Glomerular visceral epithelial cell (primary cell): ENCODE data around the gene IFIT1.

Experiments
- DNase-seq: peaks from one replicate; pipeline ENCODE4 v3.0.0-alpha.2; 2016; ENCODE audit errors: extremely low spot score

The IFIT1 gene

GRCh38 chr10:89391907-89392756, at the start of gene IFIT1:
Gene IFIT1 (plus strand): TSS chr10:89392623. CDS start chr10:89392713, 90 bp downstream.
- DNase-seq, result peak; percentile 87

- DNase-seq, result no peak
Observed at GRCh38 chr10:89343089-89343767, 49.2 kb upstream of the IFIT1 start.

DNA sequence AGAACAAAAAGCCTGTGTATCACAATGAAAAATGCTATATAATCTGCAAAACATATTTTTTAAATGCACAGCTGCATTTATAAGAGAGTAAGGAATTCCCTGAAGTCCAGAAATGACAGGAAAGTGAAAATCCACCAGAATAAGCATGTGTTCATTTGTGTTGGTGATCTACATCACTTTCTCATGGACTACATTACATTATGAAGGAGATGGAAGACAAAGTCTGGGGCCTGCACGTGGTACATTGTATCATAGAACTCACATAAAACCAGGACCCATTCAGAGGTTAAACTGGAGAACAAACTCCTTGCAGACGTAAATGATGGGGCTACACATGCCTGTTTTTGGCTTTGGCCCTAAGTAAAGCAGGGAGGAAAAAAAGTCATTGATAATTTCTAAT, 48.3 kb upstream of the IFIT1 start:
- DNase-seq, result no peak

- no peak for DNase-seq
Observed at GRCh38 chr10:89345367-89346000, 46.9 kb upstream of the IFIT1 start.

GRCh38 chr10:89346405-89347254, 45.8 kb upstream of the IFIT1 start:
- no peak for DNase-seq

GRCh38 chr10:89347701-89348457, 44.5 kb upstream of the IFIT1 start:
- DNase-seq, result no peak

DNA sequence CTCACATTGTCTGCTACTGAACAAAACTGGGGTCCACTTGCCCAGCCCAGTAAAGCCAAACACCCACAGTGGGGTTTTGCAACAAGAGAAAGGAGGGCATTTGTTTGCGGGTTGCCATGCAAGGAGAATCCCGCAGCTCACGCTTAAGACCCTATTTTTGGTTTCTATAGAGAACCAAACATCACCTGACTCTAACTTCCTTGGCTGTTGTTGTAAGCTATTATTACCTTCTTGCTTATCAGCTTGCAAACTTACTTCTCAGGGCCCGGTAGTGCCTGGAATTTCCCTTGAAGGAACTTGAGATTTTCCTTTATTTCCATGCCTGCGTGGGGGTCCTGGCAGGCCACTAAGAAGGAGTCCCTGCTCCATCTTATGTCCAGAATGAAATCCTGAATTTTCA, 43.9 kb upstream of the IFIT1 start:
- DNase-seq, result no peak

- DNase-seq, result no peak
Observed at GRCh38 chr10:89348975-89349374, 43.4 kb upstream of the IFIT1 start.

DNA sequence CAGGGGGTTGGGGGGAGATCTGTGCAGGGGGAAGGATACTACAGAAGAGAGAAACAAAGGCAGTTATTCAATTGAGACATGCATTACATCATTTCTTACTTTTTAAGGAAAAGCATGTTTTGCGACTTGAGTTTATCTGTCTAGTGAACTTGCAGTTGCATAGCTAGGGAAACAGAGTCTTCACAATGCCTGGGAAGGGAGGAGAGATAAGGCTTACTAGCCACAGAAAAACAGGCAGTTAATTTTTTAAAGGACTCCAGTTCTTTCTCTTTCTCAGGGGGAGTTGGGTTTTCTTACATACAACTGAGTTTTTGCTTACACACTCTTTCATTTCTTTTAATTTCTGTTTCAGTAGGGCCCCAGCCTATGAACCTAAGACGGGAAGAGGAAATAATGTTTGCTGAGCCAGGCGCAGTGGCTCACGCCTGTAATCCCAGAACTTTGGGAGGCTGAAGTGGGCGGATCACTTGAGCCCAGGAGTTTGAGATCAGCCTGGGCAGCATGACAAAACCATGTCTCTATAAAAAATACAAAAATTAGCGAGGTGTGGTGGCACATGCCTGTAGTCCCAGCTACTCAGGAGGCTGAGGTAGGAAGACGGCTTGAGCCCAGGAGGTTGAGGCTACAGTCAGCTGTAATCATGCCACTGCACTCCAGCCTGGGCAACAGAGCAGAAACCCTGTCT, 41.6 kb upstream of the IFIT1 start:
- DNase-seq, result peak; percentile 68

GRCh38 chr10:89351412-89351779, 41.0 kb upstream of the IFIT1 start:
- DNase-seq, result peak; percentile 49

DNA sequence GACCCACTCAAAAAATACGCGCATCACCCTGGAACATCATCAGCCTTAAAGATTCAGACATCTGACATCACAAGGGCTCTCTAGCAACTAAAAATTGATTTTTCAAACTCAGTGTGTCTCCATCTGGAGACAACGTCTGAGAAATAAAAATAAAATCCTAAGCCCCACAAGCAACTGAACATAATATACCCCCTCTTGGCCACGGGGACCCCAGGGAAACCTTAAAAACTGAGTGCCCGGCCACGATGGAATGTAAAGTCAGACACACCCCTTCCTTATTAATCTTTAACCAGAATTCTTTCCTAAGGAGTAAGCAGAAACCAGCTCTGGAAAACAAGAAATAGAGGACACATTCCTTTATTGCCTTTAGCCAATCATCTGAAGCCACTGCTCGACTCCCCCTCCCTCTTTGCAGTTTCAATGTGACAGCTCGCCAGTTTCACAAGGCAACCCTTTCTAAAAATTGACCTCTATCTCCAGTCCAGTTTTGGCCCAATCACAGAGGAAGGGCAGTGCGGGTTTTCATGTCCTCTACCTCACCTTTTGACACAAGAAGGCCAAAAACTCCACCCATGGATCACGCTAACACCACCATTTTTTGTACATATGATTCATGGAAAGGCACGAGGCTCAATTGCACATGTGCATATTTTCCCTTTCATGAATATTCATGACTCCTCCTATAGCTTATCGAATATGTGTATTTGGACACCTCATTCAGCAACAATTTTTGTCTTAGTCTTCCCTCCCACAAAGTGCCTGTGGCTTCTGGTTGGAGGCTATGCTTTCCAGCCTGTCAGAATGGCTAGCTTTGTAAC, 40.4 kb upstream of the IFIT1 start:
- DNase-seq, result peak; percentile 89

GRCh38 chr10:89352802-89353201, 39.6 kb upstream of the IFIT1 start:
- DNase-seq, result no peak

DNA sequence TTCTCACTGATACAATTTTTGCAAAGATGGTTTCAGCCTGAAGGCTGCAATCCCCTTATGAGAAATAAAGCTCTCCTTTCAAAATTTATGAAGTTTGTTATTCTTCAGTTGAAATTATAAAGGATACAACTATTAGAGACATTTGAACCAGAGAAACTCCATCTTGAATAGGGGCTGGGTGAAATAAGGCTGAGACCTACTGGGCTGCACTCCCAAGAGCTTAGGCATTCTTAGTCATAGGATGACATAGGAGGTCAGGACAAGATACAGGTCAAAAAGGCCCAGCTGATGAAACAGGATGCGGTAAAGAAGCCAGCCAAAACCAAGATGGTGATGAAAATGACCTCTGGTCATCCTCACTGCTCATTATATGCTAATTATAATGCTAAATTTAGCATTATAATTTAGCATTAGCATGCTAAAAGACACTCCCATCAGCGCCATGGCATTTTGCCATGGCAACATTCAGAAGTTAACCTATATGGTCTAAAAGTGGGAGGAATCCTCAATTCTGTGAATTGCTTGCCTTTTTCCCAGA, 37.0 kb upstream of the IFIT1 start:
- DNase-seq, result no peak

DNA sequence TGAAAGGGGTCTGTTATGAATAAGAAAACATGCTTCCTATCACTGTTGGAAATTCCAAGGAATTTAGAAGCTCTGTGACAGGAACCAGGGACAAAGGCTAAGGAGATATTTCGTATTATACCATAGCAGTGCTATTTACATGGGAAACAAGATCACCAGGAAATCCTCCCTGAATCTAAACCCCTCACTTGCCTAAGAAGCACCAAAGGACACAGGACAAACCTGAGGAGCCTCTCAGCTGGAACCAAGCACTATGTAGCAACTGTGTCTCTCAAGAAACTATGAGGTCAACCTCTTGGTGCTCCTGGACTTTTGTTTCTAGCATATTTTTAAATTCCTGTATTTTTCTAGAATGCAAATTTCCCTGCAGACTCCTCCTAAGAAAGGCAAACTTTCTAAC, 35.3 kb upstream of the IFIT1 start:
- no peak for DNase-seq

DNA sequence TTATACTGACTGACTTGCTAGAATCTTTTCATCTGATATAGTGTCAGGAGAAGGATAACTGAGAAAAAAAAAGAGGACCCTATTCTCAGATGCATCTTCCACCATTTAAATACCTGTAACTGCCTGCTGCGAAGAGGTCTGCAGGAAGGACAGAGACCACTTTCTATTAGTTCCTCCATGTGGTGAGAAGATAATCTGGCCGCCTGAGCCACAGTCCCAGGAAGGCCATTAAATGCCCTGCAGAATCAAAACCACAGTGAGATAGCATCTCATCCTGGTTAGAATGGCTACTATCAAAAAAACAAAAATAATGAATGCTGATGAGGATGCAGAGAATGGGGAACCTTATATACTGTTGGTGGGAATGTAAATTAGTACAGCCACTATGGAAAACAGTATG, 34.4 kb upstream of the IFIT1 start:
- DNase-seq, result no peak

DNA sequence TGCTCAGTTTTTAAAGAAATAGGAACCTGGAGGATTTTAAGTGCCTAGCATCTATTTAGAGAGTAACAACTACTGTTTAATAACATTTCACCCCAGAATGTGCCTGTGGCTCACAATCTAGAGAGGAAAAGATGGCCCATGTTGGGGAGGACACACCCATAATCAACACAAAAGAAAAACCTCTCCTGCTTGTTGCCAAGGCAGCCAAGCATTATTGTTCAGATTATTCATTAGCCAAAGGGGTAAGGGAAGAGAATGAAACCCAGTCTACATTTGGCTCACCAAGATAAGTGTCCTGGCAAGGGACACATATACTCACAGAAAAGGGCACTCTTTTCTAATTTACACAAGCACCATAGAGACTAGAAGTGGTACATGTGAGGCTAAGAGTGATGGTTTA, 32.3 kb upstream of the IFIT1 start:
- no peak for DNase-seq

GRCh38 chr10:89362929-89363328, 29.5 kb upstream of the IFIT1 start:
- no peak for DNase-seq

DNA sequence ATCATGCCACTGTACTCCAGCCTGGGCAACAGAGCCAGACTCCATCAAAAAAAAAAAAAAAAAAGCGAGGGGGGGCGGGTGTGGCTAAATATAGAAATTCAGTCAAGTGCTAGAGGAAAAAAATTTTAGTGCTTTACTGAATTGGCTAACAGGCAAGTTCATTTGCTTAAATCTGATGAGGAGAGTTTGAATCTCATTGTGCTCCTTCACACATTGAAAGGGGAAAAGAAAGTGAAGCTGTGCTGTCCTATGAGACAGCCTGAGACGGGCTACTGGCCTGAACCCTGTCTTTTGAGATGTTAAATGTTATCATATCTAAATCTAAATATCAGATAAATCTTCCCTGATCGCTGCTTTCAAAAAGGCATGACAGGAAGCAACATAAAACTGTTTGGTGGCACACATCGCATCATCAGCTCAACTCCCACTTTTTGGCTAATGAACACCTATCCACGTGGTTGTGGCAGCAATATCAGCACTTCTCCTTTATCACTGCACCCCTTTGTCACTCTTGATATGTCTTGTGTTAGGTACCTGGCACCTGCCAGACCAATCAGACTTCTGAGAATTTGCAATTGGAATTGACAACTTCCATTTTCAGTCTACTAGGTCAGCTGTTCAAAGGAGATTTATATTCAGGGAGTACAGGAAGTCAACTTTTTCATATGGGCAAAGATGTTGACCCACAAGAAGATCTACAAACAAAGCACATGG, 28.5 kb upstream of the IFIT1 start:
- no peak for DNase-seq

DNA sequence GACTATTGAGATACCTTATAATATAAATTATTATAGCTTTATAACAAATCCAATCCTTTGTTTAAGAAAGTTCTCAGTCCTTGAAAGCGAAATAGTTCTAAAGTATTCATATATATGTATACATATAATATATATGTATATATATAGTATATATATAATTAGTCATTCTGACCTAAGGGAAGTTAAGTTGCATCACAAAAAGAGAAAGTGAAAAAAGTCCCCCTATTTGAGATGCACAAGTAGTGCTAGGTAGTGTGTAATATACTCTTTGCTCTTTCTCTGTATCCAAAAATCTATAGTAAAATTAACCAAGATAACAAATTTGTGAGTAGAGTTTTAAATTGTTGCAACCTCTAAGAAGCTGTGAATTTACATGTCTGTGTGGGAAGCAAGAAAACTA, 27.9 kb upstream of the IFIT1 start:
- DNase-seq, result no peak
